HepG2 (cell line): ENCODE measurements around the gene SND1. TPM values are rescaled to one million over a fixed set of nuclear protein-coding genes. Genes with fewer than 3 reads are reported as not detected.

ENCODE experiments used
- ARNT ChIP-seq: fragments of 450-650 bp; IDR thresholded peaks from 2 replicates; pipeline ENCODE4 v1.6.1; 2017
- ARNTL ChIP-seq: sonication (generic); formaldehyde crosslinking; IDR thresholded peaks from 2 replicates; pipeline ENCODE4 v1.4.0; 2020; ENCODE audit warnings: mild to moderate bottlenecking, missing genetic modification reagents
- KLF16 ChIP-seq, 2 experiments: sonication (generic) in 1 of 2; formaldehyde crosslinking in 1 of 2; IDR thresholded peaks; 2 replicates each; pipeline versions ENCODE4 v1.6.1 to v1.8.0; 2016 to 2023; ENCODE audit warnings: missing genetic modification reagents in 2 of 2, missing compliant biosample characterization in 1 of 2
- MTF1 ChIP-seq: sonication (generic); formaldehyde crosslinking; IDR thresholded peaks from 2 replicates; pipeline ENCODE4 v1.5.0; 2020; ENCODE audit warnings: missing genetic modification reagents
- NFKBIZ ChIP-seq: IDR thresholded peaks from 2 replicates; pipeline ENCODE4 v1.6.1; 2018; ENCODE audit warnings: missing genetic modification reagents, missing compliant biosample characterization
- SATB2 ChIP-seq: sonication (generic); formaldehyde crosslinking; IDR thresholded peaks from 2 replicates; pipeline ENCODE4 v1.5.0; 2020; ENCODE audit warnings: missing genetic modification reagents
- TBX2 ChIP-seq: sonication (generic); formaldehyde crosslinking; IDR thresholded peaks from 2 replicates; pipeline ENCODE4 v1.5.0; 2020; ENCODE audit warnings: missing genetic modification reagents, mild to moderate bottlenecking, borderline replicate concordance
- ZNF263 ChIP-seq: sonication (generic); formaldehyde crosslinking; IDR thresholded peaks from 2 replicates; pipeline ENCODE4 v1.4.0; 2020; ENCODE audit warnings: missing genetic modification reagents
- ZNF496 ChIP-seq: sonication (generic); formaldehyde crosslinking; IDR thresholded peaks from 2 replicates; pipeline ENCODE4 v1.8.1; 2023; ENCODE audit warnings: mild to moderate bottlenecking, moderate library complexity, missing genetic modification reagents; ENCODE audit not compliant: insufficient replicate concordance
- ZNF563 ChIP-seq: sonication (generic); formaldehyde crosslinking; IDR thresholded peaks from 2 replicates; pipeline ENCODE4 v1.8.0; 2022; ENCODE audit warnings: mild to moderate bottlenecking, moderate library complexity, missing genetic modification reagents
- ZNF564 ChIP-seq: sonication (generic); formaldehyde crosslinking; IDR thresholded peaks from 2 replicates; pipeline ENCODE4 v1.8.1; 2023; ENCODE audit warnings: mild to moderate bottlenecking, missing genetic modification reagents
- ZNF83 ChIP-seq: sonication (generic); formaldehyde crosslinking; IDR thresholded peaks from 2 replicates; pipeline ENCODE4 v1.4.0; 2020; ENCODE audit warnings: missing genetic modification reagents, mild to moderate bottlenecking, borderline replicate concordance
- ZNF878 ChIP-seq: sonication (generic); formaldehyde crosslinking; IDR thresholded peaks from 2 replicates; pipeline ENCODE4 v1.8.1; 2023; ENCODE audit warnings: mild to moderate bottlenecking, missing genetic modification reagents, moderate library complexity
- polyA plus RNA-seq, 8 experiments: library from polyadenylated mRNA; depleted of rRNA in 3 of 8; stranded (reverse) in 7 of 8; unstranded in 1 of 8; fragments of >200 nt; fragmentation: Illumina TruSeq in 4 of 8; extraction: Trizol in 4 of 8; gene quantifications; 2 replicates each; pipeline versions ENCODE4 v1.2.1 to v1.2.3, GENCODE V29; 2011 to 2016; ENCODE audit warnings: low read depth in 4 of 8, missing spikeins in 1 of 8, mixed read lengths in 1 of 8; ENCODE audit not compliant: insufficient read depth in 1 of 8
- total RNA-seq, 5 experiments: library from RNA; depleted of rRNA; stranded (reverse); fragments of >200 nt; fragmentation: Illumina TruSeq; extraction: Trizol; gene quantifications; 2 replicates each; pipeline ENCODE4 v1.2.3, GENCODE V29; 2016; ENCODE audit warnings: low read depth in 1 of 5
- TF ChIP-seq, protein P1 (sequence below): IDR thresholded peaks from 2 replicates; pipeline ENCODE4 v1.6.1; 2016; ENCODE audit warnings: low read depth
- TF ChIP-seq, protein P2 (sequence below): sonication (generic); formaldehyde crosslinking; conservative IDR thresholded peaks from 2 replicates; pipeline ENCODE4 v1.8.0; 2022; ENCODE audit warnings: low read depth, missing genetic modification reagents
- TF ChIP-seq, protein P3 (sequence below): sonication (generic); formaldehyde crosslinking; IDR thresholded peaks from 2 replicates; pipeline ENCODE4 v1.5.0; 2020; ENCODE audit warnings: missing genetic modification reagents, mild to moderate bottlenecking, borderline replicate concordance
- TF ChIP-seq, protein P4 (sequence below): sonication (generic); formaldehyde crosslinking; IDR thresholded peaks from 2 replicates; pipeline ENCODE4 v1.4.0; 2020; ENCODE audit warnings: missing genetic modification reagents, borderline replicate concordance
- TF ChIP-seq, protein P5 (sequence below): sonication (generic); formaldehyde crosslinking; IDR thresholded peaks from 2 replicates; pipeline ENCODE4 v1.5.0; 2020; ENCODE audit warnings: missing genetic modification reagents

SND1 gene
- total and polyA plus RNA-seq, 2 of the 13 experiments (the other 11 are each of a cell fraction or from before 2014, with no cell fraction given), result 110 to 182 TPM

DNA sequence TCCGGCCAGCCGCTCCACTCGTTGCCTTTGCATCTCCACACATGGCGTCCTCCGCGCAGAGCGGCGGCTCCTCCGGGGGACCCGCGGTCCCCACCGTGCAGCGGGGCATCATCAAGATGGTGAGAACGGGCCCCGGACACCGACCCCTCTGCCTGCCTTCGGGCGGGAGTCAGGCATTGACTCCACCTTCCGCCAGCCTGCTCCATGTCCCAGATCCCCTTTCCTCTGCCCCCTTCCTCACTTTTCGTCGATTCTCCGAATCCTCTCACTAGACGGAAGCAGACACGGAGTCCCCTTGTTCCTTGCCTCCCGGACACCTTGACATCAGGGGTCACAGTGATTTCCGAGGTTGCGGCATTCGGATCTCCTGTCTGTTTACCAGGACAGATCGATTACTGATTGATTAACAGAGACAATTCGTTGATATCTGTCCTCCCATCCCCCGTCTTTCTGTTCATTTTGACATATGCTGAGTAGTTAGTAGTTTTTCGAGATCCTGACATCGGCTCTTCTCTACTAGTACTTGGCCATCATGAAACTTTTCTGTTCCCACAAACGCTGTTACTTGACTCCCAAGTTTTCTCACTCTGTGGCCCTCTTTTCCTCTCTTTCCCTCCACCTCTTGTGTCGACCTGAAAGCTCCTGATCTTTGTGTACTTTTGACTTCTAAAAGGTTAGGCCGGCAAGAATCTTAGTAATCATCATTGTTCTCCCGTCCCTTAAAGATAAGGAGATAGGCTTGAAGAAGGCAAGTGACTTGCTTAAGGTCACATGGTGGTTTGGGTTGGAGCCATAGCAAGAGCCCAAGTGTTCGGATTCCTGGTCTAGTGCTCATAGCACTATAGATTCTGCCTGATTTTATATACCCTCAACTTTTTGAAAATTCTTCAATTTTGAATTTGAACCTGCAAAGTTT is 597 bp downstream of the SND1 start (continued):
- TF ChIP-seq ZNF83 (CRISPR knock-in tag) (no peak; the same call in 1 of the 2 replicates), NFKBIZ (no peak), ARNTL (CRISPR knock-in tag) (no peak), ZNF564 (CRISPR knock-in tag) (no peak), ZNF563 (CRISPR knock-in tag) (0 out of 2 replicates have a peak, but pooled peaks have one; percentile 7), TBX2 (CRISPR knock-in tag) (0 out of 2 replicates have a peak, but pooled peaks have one; percentile 16), ZNF496 (no peak), ZNF263 (CRISPR knock-in tag) (no peak), ZNF878 (peak; percentile 39; the same call in 1 of the 2 replicates), SATB2 (CRISPR knock-in tag) (no peak), ARNT (no peak), KLF16 (CRISPR knock-in tag; IDR thresholded peaks at IDR 0.05) (no peak), MTF1 (no peak)
- TF ChIP-seq, protein P1, sequence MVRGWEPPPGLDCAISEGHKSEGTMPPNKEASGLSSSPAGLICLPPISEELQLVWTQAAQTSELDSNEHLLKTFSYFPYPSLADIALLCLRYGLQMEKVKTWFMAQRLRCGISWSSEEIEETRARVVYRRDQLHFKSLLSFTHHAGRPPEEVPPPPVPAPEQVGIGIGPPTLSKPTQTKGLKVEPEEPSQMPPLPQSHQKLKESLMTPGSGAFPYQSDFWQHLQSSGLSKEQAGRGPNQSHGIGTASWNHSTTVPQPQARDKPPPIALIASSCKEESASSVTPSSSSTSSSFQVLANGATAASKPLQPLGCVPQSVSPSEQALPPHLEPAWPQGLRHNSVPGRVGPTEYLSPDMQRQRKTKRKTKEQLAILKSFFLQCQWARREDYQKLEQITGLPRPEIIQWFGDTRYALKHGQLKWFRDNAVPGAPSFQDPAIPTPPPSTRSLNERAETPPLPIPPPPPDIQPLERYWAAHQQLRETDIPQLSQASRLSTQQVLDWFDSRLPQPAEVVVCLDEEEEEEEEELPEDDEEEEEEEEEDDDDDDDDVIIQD, result no peak
- TF ChIP-seq, protein P2, sequence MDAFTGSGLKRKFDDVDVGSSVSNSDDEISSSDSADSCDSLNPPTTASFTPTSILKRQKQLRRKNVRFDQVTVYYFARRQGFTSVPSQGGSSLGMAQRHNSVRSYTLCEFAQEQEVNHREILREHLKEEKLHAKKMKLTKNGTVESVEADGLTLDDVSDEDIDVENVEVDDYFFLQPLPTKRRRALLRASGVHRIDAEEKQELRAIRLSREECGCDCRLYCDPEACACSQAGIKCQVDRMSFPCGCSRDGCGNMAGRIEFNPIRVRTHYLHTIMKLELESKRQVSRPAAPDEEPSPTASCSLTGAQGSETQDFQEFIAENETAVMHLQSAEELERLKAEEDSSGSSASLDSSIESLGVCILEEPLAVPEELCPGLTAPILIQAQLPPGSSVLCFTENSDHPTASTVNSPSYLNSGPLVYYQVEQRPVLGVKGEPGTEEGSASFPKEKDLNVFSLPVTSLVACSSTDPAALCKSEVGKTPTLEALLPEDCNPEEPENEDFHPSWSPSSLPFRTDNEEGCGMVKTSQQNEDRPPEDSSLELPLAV, result no peak
- TF ChIP-seq, protein P3, sequence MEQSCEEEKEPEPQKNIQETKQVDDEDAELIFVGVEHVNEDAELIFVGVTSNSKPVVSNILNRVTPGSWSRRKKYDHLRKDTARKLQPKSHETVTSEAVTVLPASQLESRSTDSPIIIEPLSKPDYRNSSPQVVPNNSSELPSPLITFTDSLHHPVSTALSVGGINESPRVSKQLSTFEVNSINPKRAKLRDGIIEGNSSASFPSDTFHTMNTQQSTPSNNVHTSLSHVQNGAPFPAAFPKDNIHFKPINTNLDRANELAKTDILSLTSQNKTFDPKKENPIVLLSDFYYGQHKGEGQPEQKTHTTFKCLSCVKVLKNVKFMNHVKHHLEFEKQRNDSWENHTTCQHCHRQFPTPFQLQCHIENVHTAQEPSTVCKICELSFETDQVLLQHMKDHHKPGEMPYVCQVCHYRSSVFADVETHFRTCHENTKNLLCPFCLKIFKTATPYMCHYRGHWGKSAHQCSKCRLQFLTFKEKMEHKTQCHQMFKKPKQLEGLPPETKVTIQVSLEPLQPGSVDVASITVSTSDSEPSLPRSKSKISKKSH (CRISPR knock-in tag), result peak; percentile 74; the same call in 1 of the 2 replicates
- TF ChIP-seq, protein P4, sequence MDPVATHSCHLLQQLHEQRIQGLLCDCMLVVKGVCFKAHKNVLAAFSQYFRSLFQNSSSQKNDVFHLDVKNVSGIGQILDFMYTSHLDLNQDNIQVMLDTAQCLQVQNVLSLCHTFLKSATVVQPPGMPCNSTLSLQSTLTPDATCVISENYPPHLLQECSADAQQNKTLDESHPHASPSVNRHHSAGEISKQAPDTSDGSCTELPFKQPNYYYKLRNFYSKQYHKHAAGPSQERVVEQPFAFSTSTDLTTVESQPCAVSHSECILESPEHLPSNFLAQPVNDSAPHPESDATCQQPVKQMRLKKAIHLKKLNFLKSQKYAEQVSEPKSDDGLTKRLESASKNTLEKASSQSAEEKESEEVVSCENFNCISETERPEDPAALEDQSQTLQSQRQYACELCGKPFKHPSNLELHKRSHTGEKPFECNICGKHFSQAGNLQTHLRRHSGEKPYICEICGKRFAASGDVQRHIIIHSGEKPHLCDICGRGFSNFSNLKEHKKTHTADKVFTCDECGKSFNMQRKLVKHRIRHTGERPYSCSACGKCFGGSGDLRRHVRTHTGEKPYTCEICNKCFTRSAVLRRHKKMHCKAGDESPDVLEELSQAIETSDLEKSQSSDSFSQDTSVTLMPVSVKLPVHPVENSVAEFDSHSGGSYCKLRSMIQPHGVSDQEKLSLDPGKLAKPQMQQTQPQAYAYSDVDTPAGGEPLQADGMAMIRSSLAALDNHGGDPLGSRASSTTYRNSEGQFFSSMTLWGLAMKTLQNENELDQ (CRISPR knock-in tag), result no peak
- TF ChIP-seq, protein P5, sequence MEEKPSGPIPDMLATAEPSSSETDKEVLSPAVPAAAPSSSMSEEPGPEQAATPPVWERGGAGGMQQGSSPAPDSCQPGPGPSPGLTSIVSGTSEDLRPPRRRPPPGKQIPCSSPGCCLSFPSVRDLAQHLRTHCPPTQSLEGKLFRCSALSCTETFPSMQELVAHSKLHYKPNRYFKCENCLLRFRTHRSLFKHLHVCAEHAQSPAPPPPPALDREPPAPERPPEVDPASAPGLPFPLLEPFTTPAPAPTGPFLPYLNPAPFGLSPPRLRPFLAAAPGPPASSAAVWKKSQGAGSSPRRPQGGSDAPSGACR, result no peak
